ENCODE results near the gene PKP4.

The PKP4 gene

DNA sequence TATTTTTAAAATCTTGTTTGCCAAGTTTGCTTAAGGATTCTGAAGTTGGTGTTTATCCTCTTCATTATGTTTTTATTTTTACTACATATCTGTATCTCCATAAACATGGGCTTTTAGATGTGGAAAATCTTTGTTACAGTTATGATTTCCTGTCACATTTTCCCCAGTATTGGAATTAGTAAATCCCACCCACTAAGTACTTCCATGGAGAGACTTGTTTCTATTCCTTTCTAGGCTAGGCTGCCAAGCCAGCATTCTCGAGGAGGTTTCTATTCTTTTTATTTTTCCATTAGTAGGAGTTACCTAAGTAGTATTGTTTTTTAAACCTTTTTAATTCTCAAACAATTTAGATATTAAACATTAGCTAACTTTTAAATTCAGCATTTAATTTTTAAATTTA lies 22.1 kb downstream of the PKP4 start:
- Histone ChIP-seq H3K9ac (ENCODE audit: low read depth, low read length) (no peak overlapping the region), H3K4me3 (ENCODE audit: low read depth in 1 of 2, low read length in 2 of 2) (no peak overlapping the region), H3K4me2 (ENCODE audit: insufficient read depth, low read length) (no peak overlapping the region), H3K27me3 (ENCODE audit: insufficient read depth, low read length, poor library complexity) (no peaks in the 10 kb centered on the region), H4K20me1 (ENCODE audit: insufficient read depth, low read length) (no peaks in the 10 kb centered on the region; the same call in 1 of the 2 replicates), H3K9me3 (ENCODE audit: insufficient read depth, low read length, severe bottlenecking) (no peaks in the 10 kb centered on the region), H3K4me1 (ENCODE audit: insufficient read depth, low read length) (no peaks in the 10 kb centered on the region), H3K79me2 (ENCODE audit: insufficient read depth, low read length) (0 out of 2 replicates have a peak, but pooled peaks cover 3% of the 10 kb centered on the region), H3K36me3 (ENCODE audit: insufficient read depth, low read length) (no peaks in the 10 kb centered on the region; the same call in 1 of the 2 replicates), H3K27ac (ENCODE audit: low read length) (no peak overlapping the region), H2AFZ (ENCODE audit: low read depth, low read length) (no peak overlapping the region)
- ATAC-seq (ENCODE audit: insufficient read depth, low read depth) (no peak), DNase-seq (no peak)
- TF ChIP-seq EZH2 (IDR thresholded peaks at IDR 0.05; ENCODE audit: borderline replicate concordance, low read depth, low read length, severe bottlenecking) (no peak), CTCF (IDR thresholded peaks at IDR 0.05; ENCODE audit: borderline replicate concordance, extremely low read depth, low read length, poor library complexity, severe bottlenecking) (no peak)

DNA sequence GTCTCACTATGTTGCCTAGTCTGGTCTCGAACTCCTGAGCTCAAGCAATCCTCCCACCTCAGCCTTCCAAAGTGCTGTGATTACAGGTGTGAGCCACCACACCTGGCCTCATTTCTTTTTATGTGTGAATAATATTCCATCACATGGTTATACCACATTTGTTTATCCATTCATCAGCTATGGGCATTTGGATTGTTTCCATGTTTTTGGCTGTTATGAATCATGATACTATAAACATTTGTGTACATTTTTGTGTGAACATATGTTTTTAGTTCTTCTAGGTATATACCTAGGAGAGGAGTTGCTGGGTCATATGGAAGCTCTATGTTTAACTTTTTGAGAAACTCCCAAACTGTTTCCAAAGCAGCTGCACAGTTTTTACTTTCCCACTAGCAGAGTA lies 24.4 kb downstream of the PKP4 start:
- Histone ChIP-seq H3K4me1 (ENCODE audit: insufficient read depth, low read length) (no peaks in the 10 kb centered on the region), H4K20me1 (ENCODE audit: insufficient read depth, low read length) (peaks cover 7% of the 10 kb centered on the region; the same call in 1 of the 2 replicates), H3K4me2 (ENCODE audit: insufficient read depth, low read length) (no peak overlapping the region), H3K4me3 (ENCODE audit: low read depth in 1 of 2, low read length in 2 of 2) (no peak overlapping the region), H3K36me3 (ENCODE audit: insufficient read depth, low read length) (no peaks in the 10 kb centered on the region; the same call in 1 of the 2 replicates), H3K9ac (ENCODE audit: low read depth, low read length) (no peak overlapping the region), H3K27me3 (ENCODE audit: insufficient read depth, low read length, poor library complexity) (no peaks in the 10 kb centered on the region), H2AFZ (ENCODE audit: low read depth, low read length) (no peak overlapping the region), H3K27ac (ENCODE audit: low read length) (no peak overlapping the region), H3K9me3 (ENCODE audit: insufficient read depth, low read length, severe bottlenecking) (no peaks in the 10 kb centered on the region), H3K79me2 (ENCODE audit: insufficient read depth, low read length) (peaks cover 9% of the 10 kb centered on the region; the same call in 1 of the 2 replicates)
- ATAC-seq (ENCODE audit: insufficient read depth, low read depth) (no peak), DNase-seq (no peak)
- TF ChIP-seq EZH2 (IDR thresholded peaks at IDR 0.05; ENCODE audit: borderline replicate concordance, low read depth, low read length, severe bottlenecking) (no peak), CTCF (IDR thresholded peaks at IDR 0.05; ENCODE audit: borderline replicate concordance, extremely low read depth, low read length, poor library complexity, severe bottlenecking) (no peak)

- no peak overlapping the region for H3K27ac ChIP-seq (ENCODE audit: low read length)
Observed at GRCh38 chr2:158482594-158482993, 25.8 kb downstream of the PKP4 start.

More at GRCh38 chr2:158482594-158482993, 25.8 kb downstream of the PKP4 start:
- TF ChIP-seq EZH2 (IDR thresholded peaks at IDR 0.05; ENCODE audit: borderline replicate concordance, low read depth, low read length, severe bottlenecking) (no peak), CTCF (IDR thresholded peaks at IDR 0.05; ENCODE audit: borderline replicate concordance, extremely low read depth, low read length, poor library complexity, severe bottlenecking) (no peak)
- Histone ChIP-seq H3K36me3 (ENCODE audit: insufficient read depth, low read length) (no peaks in the 10 kb centered on the region; the same call in 1 of the 2 replicates), H2AFZ (ENCODE audit: low read depth, low read length) (no peak overlapping the region), H3K27me3 (ENCODE audit: insufficient read depth, low read length, poor library complexity) (no peaks in the 10 kb centered on the region), H3K9me3 (ENCODE audit: insufficient read depth, low read length, severe bottlenecking) (no peaks in the 10 kb centered on the region), H4K20me1 (ENCODE audit: insufficient read depth, low read length) (peaks cover 10% of the 10 kb centered on the region; the same call in 1 of the 2 replicates), H3K4me3 (ENCODE audit: low read depth in 1 of 2, low read length in 2 of 2) (no peak overlapping the region), H3K9ac (ENCODE audit: low read depth, low read length) (no peak overlapping the region), H3K4me1 (ENCODE audit: insufficient read depth, low read length) (no peaks in the 10 kb centered on the region), H3K79me2 (ENCODE audit: insufficient read depth, low read length) (peaks cover 9% of the 10 kb centered on the region; the same call in 1 of the 2 replicates), H3K4me2 (ENCODE audit: insufficient read depth, low read length) (no peak overlapping the region)
- ATAC-seq (ENCODE audit: insufficient read depth, low read depth), result no peak
- no peak for DNase-seq
